ENCODE results near the gene CYTH1. TPM values are rescaled to one million over a fixed set of nuclear protein-coding genes. Genes with fewer than 3 reads are reported as not detected.

The CYTH1 gene
- polyA plus RNA-seq, 1 of the 3 experiments (the other 2 are of a cell fraction) = 23.8 TPM

DNA sequence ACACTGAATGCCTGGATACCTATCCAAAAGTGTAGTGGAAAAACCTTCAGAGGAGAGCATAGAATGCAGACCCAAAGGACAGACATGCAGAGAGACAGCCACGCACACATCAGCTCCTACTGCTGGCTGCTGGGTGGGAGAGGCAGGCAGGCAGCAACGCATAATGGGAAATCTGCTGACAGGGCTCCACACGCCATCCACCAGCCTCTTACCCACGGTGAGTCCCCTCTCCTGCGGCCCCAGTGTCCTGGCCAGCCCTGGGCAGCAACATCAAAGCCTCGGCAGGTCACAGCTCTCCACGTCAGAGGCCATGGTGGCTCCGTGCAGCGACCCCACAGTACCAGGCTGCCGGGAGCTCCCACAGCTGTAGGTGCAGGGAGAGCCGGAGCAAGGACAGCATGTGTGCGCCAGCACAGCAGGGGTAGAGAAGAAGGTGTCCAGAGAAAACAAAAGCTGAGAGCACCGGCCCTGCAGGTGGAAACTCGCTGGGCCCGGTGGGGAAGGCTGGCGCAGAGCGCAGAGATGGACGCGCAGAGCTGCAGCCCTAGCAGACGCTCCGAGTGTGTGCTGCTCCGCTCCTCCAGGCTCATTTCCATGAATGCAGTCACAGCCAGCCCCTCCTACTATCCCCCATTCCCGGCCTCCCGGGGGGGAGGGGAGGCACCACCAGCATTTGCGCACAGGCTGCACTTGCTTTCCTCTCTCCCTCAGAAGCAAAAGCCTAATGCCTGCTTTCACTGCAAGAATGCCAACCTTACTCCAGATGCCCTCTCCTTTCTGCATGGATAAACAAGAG, 58.9 kb downstream of the CYTH1 start:
- H3K27ac ChIP-seq (ENCODE audit: low read depth in 2 of 2, low read length in 1 of 2) = peak overlapping the region in 1 of 2 experiments; percentile 92; a peak in 2 of 4 replicates
- no peaks in the 10 kb centered on the region for H3K27me3 ChIP-seq (ENCODE audit: insufficient read depth)
- H3K9me3 ChIP-seq = no peaks in the 10 kb centered on the region
- no peak overlapping the region for H2AFZ ChIP-seq (ENCODE audit: low read depth)
- ChIA-PET CTCF (interaction anchor here (0.6 to 9.5 kb wide), 10 partner anchors 13 to 236 kb away, joined by 3 to 103 read pairs (median 4); no protein-coding TSS in a partner anchor), POLR2A (interaction anchor here (0.6 to 2.7 kb wide), 7 partner anchors 10 to 224 kb away, joined by 3 to 11 read pairs (median 4); partner anchors contain the start of gene CYTH1)
- DNase-seq = peak; percentile 93
- no peaks in the 10 kb centered on the region for H3K36me3 ChIP-seq (replicated peaks in 1 of 2; ENCODE audit: control insufficient read depth in 1 of 2, insufficient read depth in 2 of 2, low read length in 1 of 2)
- 28% methylated on average over 25 of the region's 25 CpGs for WGBS (ENCODE audit: low lambda C conversion rate)
- peak overlapping the region in 1 of 2 experiments; percentile 46; a peak in 2 of 4 replicates for H3K4me3 ChIP-seq (ENCODE audit: low read depth in 2 of 2, low read length in 1 of 2)
- H3K9me2 ChIP-seq = no peaks in the 10 kb centered on the region
- no peaks in the 10 kb centered on the region for H3F3A ChIP-seq (replicated peaks; ENCODE audit: insufficient read depth)
- peak overlapping the region; percentile 74 for H3K4me2 ChIP-seq
- H3K9ac ChIP-seq = no peak overlapping the region
- H4K20me1 ChIP-seq (ENCODE audit: insufficient read depth) = peaks cover 42% of the 10 kb centered on the region
- H3K79me2 ChIP-seq (ENCODE audit: insufficient read depth) = peaks cover 72% of the 10 kb centered on the region
- peaks cover 27 to 54% of the 10 kb centered on the region in 2 experiments for H3K4me1 ChIP-seq (ENCODE audit: control insufficient read depth in 1 of 2, insufficient read depth in 2 of 2, low read depth in 1 of 2, low read length in 1 of 2)
- TF ChIP-seq PBX3 (IDR thresholded peaks at IDR 0.05) (no peak), SIN3A (IDR thresholded peaks at IDR 0.05; ENCODE audit: borderline replicate concordance, low read depth, low read length) (no peak), GATA2 (CRISPR knock-in tag; IDR thresholded peaks at IDR 0.05) (0 out of 2 replicates have a peak, but pooled peaks have one; percentile 23), SMC3 (IDR thresholded peaks at IDR 0.05; ENCODE audit: low read depth, low read length) (peak; percentile 0; the same call in 1 of the 2 replicates), NRF1 (IDR thresholded peaks at IDR 0.05; ENCODE audit: low read depth, low read length) (0 out of 2 replicates have a peak, but pooled peaks have one; percentile 41), RXRA (IDR thresholded peaks at IDR 0.05; ENCODE audit: borderline replicate concordance, low read depth) (no peak), MEF2A (IDR thresholded peaks at IDR 0.05; ENCODE audit: borderline replicate concordance, low read depth) (no peak), USF1 (IDR thresholded peaks at IDR 0.05; ENCODE audit: borderline replicate concordance, low read depth) (no peak), FOXJ3 (CRISPR knock-in tag; IDR thresholded peaks at IDR 0.05) (no peak), IRF3 (IDR thresholded peaks at IDR 0.05; ENCODE audit: low read depth, low read length) (no peak), POLR2AphosphoS5 (IDR thresholded peaks at IDR 0.05; ENCODE audit: low read depth, low read length) (no peak), EP300 (IDR thresholded peaks at IDR 0.05; ENCODE audit: borderline replicate concordance in 1 of 2, low read depth in 1 of 2, low read length in 1 of 2) (peak in 1 of 2 experiments; percentile 67; a peak in 2 of 4 replicates), JUND (IDR thresholded peaks at IDR 0.05) (no peak), RFX5 (IDR thresholded peaks at IDR 0.05; ENCODE audit: low read length) (no peak), FOSL2 (IDR thresholded peaks at IDR 0.05; ENCODE audit: borderline replicate concordance, low read depth) (no peak), ELF1 (IDR thresholded peaks at IDR 0.05) (no peak), TCF12 (IDR thresholded peaks at IDR 0.05) (no peak), MAX (IDR thresholded peaks at IDR 0.05; ENCODE audit: low read depth) (no peak), CTCF (IDR thresholded peaks at IDR 0.05) (no peak), NFIC (IDR thresholded peaks at IDR 0.05; ENCODE audit: borderline replicate concordance) (no peak), RAD21 (IDR thresholded peaks at IDR 0.05; ENCODE audit: low read length) (peak; percentile 34), FOXM1 (IDR thresholded peaks at IDR 0.05; ENCODE audit: low read depth) (no peak), MXI1 (IDR thresholded peaks at IDR 0.05; ENCODE audit: low read depth, low read length) (peak; percentile 80), TAF1 (IDR thresholded peaks at IDR 0.05; ENCODE audit: borderline replicate concordance, low read depth, low read length) (no peak)
- TF ChIP-seq, protein P1, sequence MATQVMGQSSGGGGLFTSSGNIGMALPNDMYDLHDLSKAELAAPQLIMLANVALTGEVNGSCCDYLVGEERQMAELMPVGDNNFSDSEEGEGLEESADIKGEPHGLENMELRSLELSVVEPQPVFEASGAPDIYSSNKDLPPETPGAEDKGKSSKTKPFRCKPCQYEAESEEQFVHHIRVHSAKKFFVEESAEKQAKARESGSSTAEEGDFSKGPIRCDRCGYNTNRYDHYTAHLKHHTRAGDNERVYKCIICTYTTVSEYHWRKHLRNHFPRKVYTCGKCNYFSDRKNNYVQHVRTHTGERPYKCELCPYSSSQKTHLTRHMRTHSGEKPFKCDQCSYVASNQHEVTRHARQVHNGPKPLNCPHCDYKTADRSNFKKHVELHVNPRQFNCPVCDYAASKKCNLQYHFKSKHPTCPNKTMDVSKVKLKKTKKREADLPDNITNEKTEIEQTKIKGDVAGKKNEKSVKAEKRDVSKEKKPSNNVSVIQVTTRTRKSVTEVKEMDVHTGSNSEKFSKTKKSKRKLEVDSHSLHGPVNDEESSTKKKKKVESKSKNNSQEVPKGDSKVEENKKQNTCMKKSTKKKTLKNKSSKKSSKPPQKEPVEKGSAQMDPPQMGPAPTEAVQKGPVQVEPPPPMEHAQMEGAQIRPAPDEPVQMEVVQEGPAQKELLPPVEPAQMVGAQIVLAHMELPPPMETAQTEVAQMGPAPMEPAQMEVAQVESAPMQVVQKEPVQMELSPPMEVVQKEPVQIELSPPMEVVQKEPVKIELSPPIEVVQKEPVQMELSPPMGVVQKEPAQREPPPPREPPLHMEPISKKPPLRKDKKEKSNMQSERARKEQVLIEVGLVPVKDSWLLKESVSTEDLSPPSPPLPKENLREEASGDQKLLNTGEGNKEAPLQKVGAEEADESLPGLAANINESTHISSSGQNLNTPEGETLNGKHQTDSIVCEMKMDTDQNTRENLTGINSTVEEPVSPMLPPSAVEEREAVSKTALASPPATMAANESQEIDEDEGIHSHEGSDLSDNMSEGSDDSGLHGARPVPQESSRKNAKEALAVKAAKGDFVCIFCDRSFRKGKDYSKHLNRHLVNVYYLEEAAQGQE (IDR thresholded peaks at IDR 0.05; ENCODE audit: low read depth, low read length) = no peak
